ENCODE results near the gene TGFB2.

Gene TGFB2

GRCh38 chr1:218336328-218336727 lies 8.8 kb upstream of the TGFB2 start:
- DNase-seq = no peak

- peak in 1 of 2 donors; percentile 66 for DNase-seq
Measured at GRCh38 chr1:218339267-218339831, 5.8 kb upstream of the TGFB2 start.

GRCh38 chr1:218341325-218341724 lies 3.8 kb upstream of the TGFB2 start:
- no peak for DNase-seq

- DNase-seq = no peak
Measured at GRCh38 chr1:218342091-218342490, 3.0 kb upstream of the TGFB2 start.

GRCh38 chr1:218345673-218346390 lies 696 bp downstream of the TGFB2 start:
- DNase-seq = peak in 1 of 2 donors; percentile 39

- no peak for DNase-seq
Measured at GRCh38 chr1:218346391-218347204, 1.5 kb downstream of the TGFB2 start.

- peak in 1 of 2 donors; percentile 13 for DNase-seq
Measured at GRCh38 chr1:218347336-218347722, 2.2 kb downstream of the TGFB2 start.

- DNase-seq = no peak
Measured at GRCh38 chr1:218347723-218348627, 2.8 kb downstream of the TGFB2 start.

GRCh38 chr1:218348628-218349071 lies 3.5 kb downstream of the TGFB2 start:
- no peak for DNase-seq

- no peak for DNase-seq
Measured at GRCh38 chr1:218349348-218350034, 4.4 kb downstream of the TGFB2 start.

GRCh38 chr1:218350035-218350525 lies 4.9 kb downstream of the TGFB2 start:
- no peak for DNase-seq

- DNase-seq = no peak
Measured at GRCh38 chr1:218350801-218351266, 5.7 kb downstream of the TGFB2 start.

GRCh38 chr1:218351391-218352074 lies 6.4 kb downstream of the TGFB2 start:
- DNase-seq = no peak

GRCh38 chr1:218352075-218352438 lies 6.9 kb downstream of the TGFB2 start:
- no peak for DNase-seq

- no peak for DNase-seq
Measured at GRCh38 chr1:218353656-218354055, 8.5 kb downstream of the TGFB2 start.

- no peak for DNase-seq
Measured at GRCh38 chr1:218355278-218355677, 10.1 kb downstream of the TGFB2 start.

GRCh38 chr1:218357211-218357892 lies 12.2 kb downstream of the TGFB2 start:
- DNase-seq = no peak

GRCh38 chr1:218357893-218358232 lies 12.7 kb downstream of the TGFB2 start:
- no peak for DNase-seq

- DNase-seq = no peak
Measured at GRCh38 chr1:218361298-218362065, 16.3 kb downstream of the TGFB2 start.

All from hippocampal formation (tissue), 2 donors.